IPS-15b (cell line): Measurements from ENCODE around the gene DRAP1.

Experiments used
- H3K27me3 ChIP-seq: one replicate; pipeline ENCODE4 v1.6.1; 2013; ENCODE audit warnings: low read length; ENCODE audit not compliant: control insufficient read depth, insufficient read depth
- H3K36me3 ChIP-seq: one replicate; pipeline ENCODE4 v1.6.1; 2013; ENCODE audit warnings: low read length; ENCODE audit not compliant: control insufficient read depth, insufficient read depth
- H3K4me1 ChIP-seq: one replicate; pipeline ENCODE4 v1.6.1; 2013; ENCODE audit warnings: mild to moderate bottlenecking, low read length; ENCODE audit not compliant: control insufficient read depth, insufficient read depth
- H3K4me3 ChIP-seq: one replicate; pipeline ENCODE4 v1.5.1; 2013; ENCODE audit warnings: low read depth, low read length
- H3K9ac ChIP-seq: one replicate; pipeline ENCODE4 v1.6.1; 2013; ENCODE audit warnings: low read depth, mild to moderate bottlenecking, low read length
- H3K9me3 ChIP-seq: one replicate; pipeline ENCODE4 v1.6.1; 2013; ENCODE audit warnings: mild to moderate bottlenecking, low read length; ENCODE audit not compliant: control insufficient read depth, insufficient read depth

Gene DRAP1

DNA sequence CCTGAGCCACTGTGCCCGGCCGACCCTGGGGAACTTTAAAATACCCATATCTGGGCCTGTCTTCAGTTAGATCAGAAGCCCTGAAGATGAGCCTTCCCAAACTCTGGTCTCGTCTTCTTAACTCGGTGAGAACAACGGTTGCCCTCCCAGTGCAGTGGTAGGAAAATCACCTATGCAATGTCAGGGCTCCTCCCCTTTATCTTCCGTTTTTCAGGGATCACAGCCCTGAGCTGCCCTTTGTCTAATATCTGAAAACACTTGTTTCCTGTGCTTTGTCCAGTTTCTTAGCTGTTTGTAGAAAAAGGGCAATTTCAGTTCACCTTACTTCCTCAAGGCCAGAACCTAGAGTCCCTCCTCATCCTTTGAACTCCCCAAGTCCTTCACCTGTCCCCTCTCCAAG, 9.4 kb downstream of the DRAP1 start:
- Histone ChIP-seq H3K9me3 (no peaks in the 10 kb centered on the region), H3K9ac (no peak overlapping the region), H3K36me3 (no peaks in the 10 kb centered on the region), H3K4me3 (no peak overlapping the region), H3K27me3 (no peaks in the 10 kb centered on the region), H3K4me1 (peaks cover 6% of the 10 kb centered on the region)

GRCh38 chr11:65931773-65932557, 12.7 kb downstream of the DRAP1 start:
- no peaks in the 10 kb centered on the region for H3K36me3 ChIP-seq

DNA sequence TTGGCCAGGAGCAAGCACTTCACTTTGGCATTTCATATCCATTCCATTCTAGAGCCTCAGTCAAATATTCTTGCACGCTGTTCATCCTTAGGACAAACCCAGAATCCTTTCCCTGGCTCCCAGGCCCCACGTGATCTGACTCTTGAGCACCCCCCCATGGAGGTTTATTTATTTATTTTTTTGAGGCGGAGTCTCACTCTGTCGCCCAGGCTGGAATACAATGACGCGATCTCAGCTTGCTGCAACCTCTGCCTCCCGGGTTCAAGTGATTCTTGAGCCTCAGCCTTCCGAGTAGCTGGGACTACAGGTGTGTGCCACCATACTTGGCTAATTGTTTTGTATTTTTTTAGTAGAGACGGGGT, 13.3 kb downstream of the DRAP1 start:
- Histone ChIP-seq H3K36me3 (no peaks in the 10 kb centered on the region), H3K4me1 (peaks cover 5% of the 10 kb centered on the region), H3K4me3 (peak overlapping the region; percentile 20), H3K9ac (no peak overlapping the region), H3K27me3 (no peaks in the 10 kb centered on the region), H3K9me3 (no peaks in the 10 kb centered on the region)

More at GRCh38 chr11:65931773-65932557, 12.7 kb downstream of the DRAP1 start:
- Histone ChIP-seq H3K4me1 (peaks cover 6% of the 10 kb centered on the region), H3K27me3 (no peaks in the 10 kb centered on the region), H3K9me3 (no peaks in the 10 kb centered on the region), H3K4me3 (peak overlapping the region; percentile 20), H3K9ac (no peak overlapping the region)

- Histone ChIP-seq H3K4me1 (peaks cover 2% of the 10 kb centered on the region), H3K9ac (no peak overlapping the region), H3K9me3 (no peaks in the 10 kb centered on the region), H3K4me3 (no peak overlapping the region), H3K36me3 (no peaks in the 10 kb centered on the region), H3K27me3 (no peaks in the 10 kb centered on the region)
Observed at GRCh38 chr11:65934014-65934413, 14.8 kb downstream of the DRAP1 start.

DNA sequence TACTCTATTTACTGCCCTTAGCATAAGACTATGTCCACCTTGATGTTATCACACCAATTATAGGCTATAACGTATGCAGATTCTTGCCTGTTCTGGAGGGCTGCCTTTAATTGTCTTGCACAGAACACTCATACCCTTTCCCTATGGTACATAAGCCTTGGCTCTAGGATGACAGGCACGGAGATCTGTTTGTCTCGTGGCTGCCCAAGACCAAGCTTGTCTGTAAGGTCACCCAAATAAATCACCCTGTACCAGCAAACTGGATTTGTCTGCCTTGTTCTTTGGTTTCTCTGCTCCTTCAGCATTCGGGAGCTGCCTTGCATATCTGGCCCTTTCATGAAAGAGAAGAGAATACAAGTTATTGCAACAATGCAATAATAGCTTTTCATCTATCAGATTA, 18.5 kb downstream of the DRAP1 start:
- H3K36me3 ChIP-seq = no peaks in the 10 kb centered on the region
- H3K4me1 ChIP-seq = peaks cover 5% of the 10 kb centered on the region
- no peak overlapping the region for H3K4me3 ChIP-seq
- H3K9me3 ChIP-seq = no peaks in the 10 kb centered on the region
- H3K9ac ChIP-seq = no peak overlapping the region
- no peaks in the 10 kb centered on the region for H3K27me3 ChIP-seq

GRCh38 chr11:65941720-65942310, 22.6 kb downstream of the DRAP1 start:
- Histone ChIP-seq H3K4me1 (peaks cover 18% of the 10 kb centered on the region), H3K4me3 (no peak overlapping the region), H3K27me3 (no peaks in the 10 kb centered on the region), H3K36me3 (no peaks in the 10 kb centered on the region), H3K9ac (no peak overlapping the region), H3K9me3 (no peaks in the 10 kb centered on the region)

DNA sequence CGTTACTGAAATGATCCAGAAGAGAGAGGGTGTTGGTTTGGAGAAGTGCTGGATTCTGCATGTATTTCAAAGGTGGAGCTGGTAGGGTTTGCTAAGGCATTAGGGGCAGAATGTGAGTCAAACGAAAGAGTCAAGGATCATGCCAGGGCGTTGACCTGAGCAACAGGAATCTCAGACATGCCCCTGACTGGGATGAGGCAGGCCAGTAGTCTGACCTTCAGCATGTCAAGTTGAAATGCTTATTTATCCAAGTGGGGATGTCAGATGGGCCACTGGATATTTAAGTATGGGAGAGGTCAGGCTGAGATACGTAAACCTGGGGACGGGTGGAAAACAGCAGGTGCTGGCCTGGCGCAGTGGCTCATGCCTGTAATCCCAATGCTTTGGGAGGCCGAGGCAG, 23.3 kb downstream of the DRAP1 start:
- H3K9ac ChIP-seq = no peak overlapping the region
- H3K36me3 ChIP-seq = no peaks in the 10 kb centered on the region
- H3K4me1 ChIP-seq = peaks cover 18% of the 10 kb centered on the region
- no peaks in the 10 kb centered on the region for H3K27me3 ChIP-seq
- no peak overlapping the region for H3K4me3 ChIP-seq
- no peaks in the 10 kb centered on the region for H3K9me3 ChIP-seq

- no peaks in the 10 kb centered on the region for H3K36me3 ChIP-seq
- H3K9ac ChIP-seq = no peak overlapping the region
- H3K9me3 ChIP-seq = no peaks in the 10 kb centered on the region
- peaks cover 18% of the 10 kb centered on the region for H3K4me1 ChIP-seq
- no peak overlapping the region for H3K4me3 ChIP-seq
- H3K27me3 ChIP-seq = no peaks in the 10 kb centered on the region
Observed at GRCh38 chr11:65944191-65944590, 25.0 kb downstream of the DRAP1 start.

- Histone ChIP-seq H3K9me3 (no peaks in the 10 kb centered on the region), H3K9ac (peak overlapping the region; percentile 47)
Observed at GRCh38 chr11:65944767-65945166, 25.5 kb downstream of the DRAP1 start.

GRCh38 chr11:65945430-65945911, 26.2 kb downstream of the DRAP1 start, which contains the start of gene TSGA10IP:
TSGA10IP (plus strand) TSS chr11:65945480; CDS start chr11:65945676, 196 bp downstream.
- Histone ChIP-seq H3K9ac (peak within 1 kb of the TSS; percentile 47), H3K4me3 (peak within 1 kb of the TSS; percentile 53)

More at GRCh38 chr11:65944767-65945166, 25.5 kb downstream of the DRAP1 start:
- no peaks in the 10 kb centered on the region for H3K36me3 ChIP-seq
- no peak overlapping the region for H3K4me3 ChIP-seq
- peaks cover 18% of the 10 kb centered on the region for H3K4me1 ChIP-seq
- no peaks in the 10 kb centered on the region for H3K27me3 ChIP-seq

DNA sequence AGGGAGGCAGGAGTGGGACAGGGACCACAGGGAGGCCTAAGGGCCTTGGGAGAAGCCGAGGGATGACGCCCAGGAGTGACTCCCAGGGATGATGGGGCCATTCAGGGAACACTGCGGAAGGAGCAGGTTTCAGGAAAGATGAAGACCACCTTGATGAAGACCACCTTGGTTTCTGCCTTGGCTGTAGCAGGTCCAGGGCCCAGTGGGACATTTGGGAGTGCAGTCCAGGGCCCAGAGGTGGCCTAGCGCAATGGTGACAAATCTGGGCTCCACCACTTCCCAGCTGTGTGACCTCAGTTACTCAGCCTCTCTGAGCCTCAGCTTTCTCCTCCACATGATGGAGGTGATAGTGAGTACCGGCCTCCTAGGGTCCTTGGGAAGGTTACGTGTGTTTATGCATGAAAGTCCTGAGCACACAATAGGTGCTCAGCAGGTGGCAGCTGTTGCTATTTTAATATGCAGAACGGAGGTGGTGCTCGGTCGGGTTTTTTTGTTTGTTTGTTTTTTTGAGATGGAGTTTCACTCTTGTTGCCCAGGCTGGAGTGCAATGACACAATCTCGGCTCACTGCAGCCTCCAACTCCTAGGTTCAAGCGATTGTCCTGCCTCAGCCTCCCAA, 26.8 kb downstream of the DRAP1 start:
- H3K36me3 ChIP-seq = no peaks in the 10 kb centered on the region
- peaks cover 18% of the 10 kb centered on the region for H3K4me1 ChIP-seq
- H3K9ac ChIP-seq = no peak overlapping the region
- peak overlapping the region; percentile 53 for H3K4me3 ChIP-seq
- no peaks in the 10 kb centered on the region for H3K9me3 ChIP-seq
- no peaks in the 10 kb centered on the region for H3K27me3 ChIP-seq

More at GRCh38 chr11:65945430-65945911, 26.2 kb downstream of the DRAP1 start, which contains the start of gene TSGA10IP:
- Histone ChIP-seq H3K27me3 (no peaks in the 10 kb centered on the region), H3K9me3 (no peaks in the 10 kb centered on the region), H3K36me3 (no peaks in the 10 kb centered on the region), H3K4me1 (peaks cover 18% of the 10 kb centered on the region)
